K562 (cell line): ENCODE measurements around the gene ZFR2. TPM values are rescaled to one million over a fixed set of nuclear protein-coding genes. Genes with fewer than 3 reads are reported as not detected.
A peak's percentile ranks its signal among the peaks of the same experiment; 100 is the strongest.

ENCODE experiments used
- ARNT ChIP-seq, 2 experiments: fragments of 450-650 bp; IDR thresholded peaks; 2 replicates each; pipeline ENCODE4 v1.6.1; 2016; ENCODE audit warnings: mild to moderate bottlenecking in 1 of 2
- BCOR ChIP-seq: fragments of 450-650 bp; IDR thresholded peaks from 2 replicates; pipeline ENCODE4 v1.6.1; 2016
- BRF1 ChIP-seq: IDR thresholded peaks from 3 replicates; pipeline ENCODE4 v1.6.1; 2011; ENCODE audit warnings: borderline replicate concordance, mild to moderate bottlenecking; ENCODE audit not compliant: insufficient read length; ENCODE audit errors: extremely low read depth
- CCNT2 ChIP-seq: IDR thresholded peaks from 2 replicates; pipeline ENCODE4 v1.6.1; 2011; ENCODE audit warnings: borderline replicate concordance, low read depth, mild to moderate bottlenecking, moderate library complexity, mixed read lengths, low read length; ENCODE audit not compliant: insufficient read length; ENCODE audit errors: extremely low read depth
- EGR1 ChIP-seq: fragments of 450-650 bp; conservative IDR thresholded peaks from 2 replicates; pipeline ENCODE4 v1.6.1; 2017; ENCODE audit warnings: mild to moderate bottlenecking
- ETS2 ChIP-seq: IDR thresholded peaks from 2 replicates; pipeline ENCODE4 v1.6.1; 2016; ENCODE audit warnings: borderline replicate concordance, missing genetic modification characterization, mild to moderate bottlenecking, moderate library complexity, missing compliant biosample characterization; ENCODE audit not compliant: poor library complexity, severe bottlenecking
- ETV1 ChIP-seq: fragments of 450-650 bp; conservative IDR thresholded peaks from 2 replicates; pipeline ENCODE4 v1.6.1; 2016; ENCODE audit warnings: missing genetic modification characterization, control low read depth, low read depth, missing compliant biosample characterization
- FOXA3 ChIP-seq, 2 experiments: fragments of 450-650 bp in 1 of 2; sonication (generic) in 1 of 2; formaldehyde crosslinking; IDR thresholded peaks in 1 of 2; conservative IDR thresholded peaks in 1 of 2; 2 replicates each; pipeline versions ENCODE4 v1.4.0 to v1.8.0; 2020 to 2022; ENCODE audit warnings: mild to moderate bottlenecking in 2 of 2, missing genetic modification reagents in 1 of 2
- HNRNPL ChIP-seq: fragments of 200-400 bp; formaldehyde crosslinking; IDR thresholded peaks from 2 replicates; pipeline ENCODE4 v1.6.1; 2017; ENCODE audit warnings: low read depth, mild to moderate bottlenecking, low read length
- HNRNPUL1 ChIP-seq: fragments of 200-400 bp; formaldehyde crosslinking; IDR thresholded peaks from 2 replicates; pipeline ENCODE4 v1.6.1; 2017; ENCODE audit warnings: low read length
- KDM1A ChIP-seq, 2 experiments: fragments of 450-650 bp; IDR thresholded peaks; 2 replicates each; pipeline ENCODE4 v1.6.1; 2016; ENCODE audit warnings: mild to moderate bottlenecking in 2 of 2
- KLF13 ChIP-seq: fragments of 450-650 bp; IDR thresholded peaks from 2 replicates; pipeline ENCODE4 v1.6.1; 2016; ENCODE audit warnings: missing genetic modification characterization, low read depth, mild to moderate bottlenecking, missing compliant biosample characterization, moderate library complexity, borderline replicate concordance
- PRDM10 ChIP-seq: fragments of 450-650 bp; IDR thresholded peaks from 2 replicates; pipeline ENCODE4 v1.6.1; 2018; ENCODE audit not compliant: partially characterized antibody
- PTBP1 ChIP-seq: fragments of 200-400 bp; formaldehyde crosslinking; IDR thresholded peaks from 2 replicates; pipeline ENCODE4 v1.6.1; 2017; ENCODE audit warnings: low read depth, low read length
- RAD51 ChIP-seq: fragments of 450-650 bp; IDR thresholded peaks from 2 replicates; pipeline ENCODE4 v1.7.1; 2016; ENCODE audit warnings: low read depth, mild to moderate bottlenecking, borderline replicate concordance
- RBM25 ChIP-seq: fragments of 200-400 bp; formaldehyde crosslinking; IDR thresholded peaks from 2 replicates; pipeline ENCODE4 v1.6.1; 2018; ENCODE audit warnings: low read length, low read depth, moderate library complexity; ENCODE audit not compliant: severe bottlenecking
- RCOR1 ChIP-seq, 2 experiments: IDR thresholded peaks; 2 replicates each; pipeline ENCODE4 v1.6.1; 2012; ENCODE audit warnings: low read depth in 2 of 2, low read length in 2 of 2, borderline replicate concordance in 1 of 2, improper control_type of control experiment in 1 of 2
- THAP7 ChIP-seq: fragments of 250-450 bp; sonication (Bioruptor Pico); IDR thresholded peaks from 2 replicates; pipeline ENCODE4 v1.5.0; 2021
- TRIM28 ChIP-seq: fragments of 450-650 bp; IDR thresholded peaks from 2 replicates; pipeline ENCODE4 v1.6.1; 2017
- USF1 ChIP-seq: sonication (generic); formaldehyde crosslinking; IDR thresholded peaks from 2 replicates; pipeline ENCODE4 v1.9.0; 2022; ENCODE audit warnings: mild to moderate bottlenecking, missing genetic modification reagents
- YBX1 ChIP-seq: fragments of 450-650 bp; IDR thresholded peaks from 2 replicates; pipeline ENCODE4 v1.7.1; 2016; ENCODE audit warnings: mild to moderate bottlenecking
- ZBTB17 ChIP-seq: fragments of 450-650 bp; formaldehyde crosslinking; IDR thresholded peaks from 2 replicates; pipeline ENCODE4 v1.4.0; 2020; ENCODE audit warnings: mild to moderate bottlenecking
- ZNF184 ChIP-seq: sonication (generic); formaldehyde crosslinking; IDR thresholded peaks from 2 replicates; pipeline ENCODE4 v1.5.0; 2020; ENCODE audit warnings: missing genetic modification reagents
- ZNF274 ChIP-seq: IDR thresholded peaks from 2 replicates; pipeline ENCODE4 v1.6.1; 2011; ENCODE audit warnings: low read depth, mild to moderate bottlenecking, low read length, moderate library complexity, borderline replicate concordance
- ZZZ3 ChIP-seq: fragments of 450-650 bp; IDR thresholded peaks from 2 replicates; pipeline ENCODE4 v1.6.1; 2016; ENCODE audit warnings: antibody characterized with exemption, mild to moderate bottlenecking, moderate library complexity
- polyA plus RNA-seq, 8 experiments: library from polyadenylated mRNA; depleted of rRNA in 4 of 8; stranded (reverse) in 5 of 8; unstranded in 3 of 8; fragments of >200 nt; fragmentation: Nextera tagmentation in 2 of 8; fragmentation: Illumina TruSeq in 1 of 8; extraction: Ambion mirVana in 2 of 8; extraction: Trizol in 1 of 8; gene quantifications; 2 replicates each; pipeline versions ENCODE4 v1.2.1 to v1.2.3, GENCODE V29; 2011 to 2014; ENCODE audit warnings: inconsistent platforms in 1 of 8, missing spikeins in 1 of 8
- total RNA-seq, 7 experiments: library from RNA; depleted of rRNA in 6 of 7; stranded (reverse); fragments of >200 nt in 6 of 7; fragmentation: Illumina TruSeq in 2 of 7; extraction: Trizol in 2 of 7; gene quantifications; 2 replicates each; pipeline versions ENCODE4 v1.2.1 to v1.2.3, GENCODE V29; 2011 to 2021; ENCODE audit warnings: low replicate concordance in 1 of 7

Gene ZFR2
- total and polyA plus RNA-seq, 9 of the 15 experiments (the other 6 are each of a cell fraction or from before 2014, with no cell fraction given): 0.03 to 0.59 (median 0.07) TPM; not detected in 6

- TF ChIP-seq CCNT2 (no peak), ZBTB17 (CRISPR knock-in tag) (no peak), USF1 (no peak), KDM1A (IDR thresholded peaks at IDR 0.05) (peak in 1 of 2 experiments; percentile 31; a peak in 1 of 4 replicates), RCOR1 (IDR thresholded peaks at IDR 0.05; ENCODE audit: borderline replicate concordance in 1 of 2, low read depth in 2 of 2, low read length in 2 of 2) (0 out of 4 replicates have a peak, but pooled peaks of 1 of the 2 experiments have one; percentile 25), EGR1 (no peak), ETS2 (no peak), TRIM28 (no peak), PRDM10 (no peak), ARNT (IDR thresholded peaks at IDR 0.05) (no peak), YBX1 (no peak), BCOR (peak; percentile 67; the same call in 1 of the 2 replicates), HNRNPL (no peak), THAP7 (CRISPR knock-in tag) (no peak), RAD51 (no peak), KLF13 (tag) (no peak), ZNF184 (CRISPR knock-in tag) (no peak), ZZZ3 (no peak), ZNF274 (no peak), ETV1 (tag) (no peak), FOXA3 (CRISPR knock-in tag; conservative IDR thresholded peaks at IDR 0.05 in 1 of 2, IDR thresholded peaks at IDR 0.05 in 1 of 2) (no peak), RBM25 (peak; percentile 80), BRF1 (no peak), PTBP1 (0 out of 2 replicates have a peak, but pooled peaks have one; percentile 45), HNRNPUL1 (no peak)
Measured at GRCh38 chr19:3793799-3794198, 75.0 kb downstream of the ZFR2 start (continued).
